Stomach (tissue), 4 donors: ENCODE results near the gene SYT2.
"Not testable (repeated sequence)": the region's sequence is repeated elsewhere in the genome, so short reads cannot be mapped to it uniquely, and the experiment has no call there.

Source experiments
- EP300 ChIP-seq: sonication (generic); formaldehyde crosslinking; IDR thresholded peaks from one replicate; pipeline ENCODE4 v1.6.1; 2017; ENCODE audit warnings: antibody characterized with exemption
- POLR2A ChIP-seq, 4 donors: fragments of 450-650 bp; IDR thresholded peaks; one replicate each; pipeline ENCODE4 v1.6.1; 2016; ENCODE audit warnings: antibody characterized with exemption in 4 of 4, control low read depth in 2 of 4, mild to moderate bottlenecking in 1 of 4, moderate library complexity in 1 of 4
- POLR2AphosphoS5 ChIP-seq, 3 donors: sonication (generic); formaldehyde crosslinking; IDR thresholded peaks; one replicate each; pipeline ENCODE4 v1.6.1; 2016; ENCODE audit warnings: antibody characterized with exemption in 3 of 3
- TF ChIP-seq, protein P1 (sequence below), 7 experiments: fragments of 450-650 bp in 4 of 7; fragments of 200-600 bp in 3 of 7; sonication (generic) in 3 of 7; IDR thresholded peaks; one replicate each; pipeline ENCODE4 v1.5.1; 2016 to 2019; ENCODE audit warnings: antibody characterized with exemption in 7 of 7, control low read depth in 2 of 7, mild to moderate bottlenecking in 1 of 7

DNA sequence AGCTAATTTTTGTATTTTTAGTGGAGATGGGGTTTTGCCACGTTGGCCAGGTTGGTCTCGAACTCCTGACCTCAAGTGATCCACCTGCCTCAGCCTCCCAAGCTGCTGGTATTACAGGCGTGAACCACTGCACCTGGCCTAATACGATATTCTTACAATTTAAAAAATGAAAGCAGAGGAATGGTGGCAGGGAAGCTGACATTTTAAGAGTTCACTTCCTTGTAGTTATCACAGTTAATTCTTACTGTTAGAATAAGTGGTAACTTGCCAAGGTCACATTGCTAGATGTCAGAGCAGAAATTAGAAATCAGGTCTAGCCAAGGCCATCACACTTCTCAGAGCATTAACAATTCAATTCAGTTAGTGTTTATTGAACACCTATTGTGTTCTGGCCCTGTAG is 154.2 kb downstream of the SYT2 start:
- TF ChIP-seq, protein P1, sequence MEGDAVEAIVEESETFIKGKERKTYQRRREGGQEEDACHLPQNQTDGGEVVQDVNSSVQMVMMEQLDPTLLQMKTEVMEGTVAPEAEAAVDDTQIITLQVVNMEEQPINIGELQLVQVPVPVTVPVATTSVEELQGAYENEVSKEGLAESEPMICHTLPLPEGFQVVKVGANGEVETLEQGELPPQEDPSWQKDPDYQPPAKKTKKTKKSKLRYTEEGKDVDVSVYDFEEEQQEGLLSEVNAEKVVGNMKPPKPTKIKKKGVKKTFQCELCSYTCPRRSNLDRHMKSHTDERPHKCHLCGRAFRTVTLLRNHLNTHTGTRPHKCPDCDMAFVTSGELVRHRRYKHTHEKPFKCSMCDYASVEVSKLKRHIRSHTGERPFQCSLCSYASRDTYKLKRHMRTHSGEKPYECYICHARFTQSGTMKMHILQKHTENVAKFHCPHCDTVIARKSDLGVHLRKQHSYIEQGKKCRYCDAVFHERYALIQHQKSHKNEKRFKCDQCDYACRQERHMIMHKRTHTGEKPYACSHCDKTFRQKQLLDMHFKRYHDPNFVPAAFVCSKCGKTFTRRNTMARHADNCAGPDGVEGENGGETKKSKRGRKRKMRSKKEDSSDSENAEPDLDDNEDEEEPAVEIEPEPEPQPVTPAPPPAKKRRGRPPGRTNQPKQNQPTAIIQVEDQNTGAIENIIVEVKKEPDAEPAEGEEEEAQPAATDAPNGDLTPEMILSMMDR (IDR thresholded peaks at IDR 0.05) = not testable (repeated sequence)
- TF ChIP-seq POLR2A (IDR thresholded peaks at IDR 0.05); POLR2AphosphoS5 (IDR thresholded peaks at IDR 0.05); EP300: not testable (repeated sequence)
